Karpas-422 (cell line): Measurements from ENCODE around the gene ETV5. TPM values are rescaled to one million over a fixed set of nuclear protein-coding genes. Genes with fewer than 3 reads are reported as not detected.

ENCODE experiments used
- DNase-seq: peaks from one replicate; pipeline ENCODE4 v3.0.0-alpha.2; 2015
- H2AFZ ChIP-seq: fragments of 200-600 bp; sonication (generic); 2 replicates; pipeline ENCODE4 v1.6.1; 2014; ENCODE audit warnings: antibody characterized with exemption, low read length, mixed read lengths
- H3K27ac ChIP-seq: fragments of 200-600 bp; sonication (generic); 2 replicates; pipeline ENCODE4 v1.5.1; 2014; ENCODE audit warnings: mild to moderate bottlenecking, low read length, moderate library complexity
- H3K27me3 ChIP-seq: fragments of 200-600 bp; sonication (generic); 2 replicates; pipeline ENCODE4 v1.6.1; 2014; ENCODE audit warnings: low read length, mixed read lengths
- H3K36me3 ChIP-seq: fragments of 200-600 bp; sonication (generic); 2 replicates; pipeline ENCODE4 v1.6.1; 2014; ENCODE audit warnings: low read length, mixed read lengths; ENCODE audit not compliant: insufficient read depth
- H3K4me1 ChIP-seq: fragments of 200-600 bp; sonication (generic); 2 replicates; pipeline ENCODE4 v1.6.1; 2014; ENCODE audit warnings: mild to moderate bottlenecking, low read length, mixed read lengths
- H3K4me2 ChIP-seq: fragments of 200-600 bp; sonication (generic); 2 replicates; pipeline ENCODE4 v1.6.1; 2014; ENCODE audit warnings: low read length, low read depth, mild to moderate bottlenecking; ENCODE audit not compliant: poor library complexity, severe bottlenecking
- H3K4me3 ChIP-seq: fragments of 200-600 bp; sonication (generic); 2 replicates; pipeline ENCODE4 v1.5.1; 2014; ENCODE audit warnings: mild to moderate bottlenecking, antibody characterized with exemption, low read length, mixed read lengths
- H3K79me2 ChIP-seq: fragments of 200-600 bp; sonication (generic); 2 replicates; pipeline ENCODE4 v1.6.1; 2014; ENCODE audit warnings: mild to moderate bottlenecking, low read length, mixed read lengths
- H3K9ac ChIP-seq: fragments of 200-600 bp; sonication (generic); 2 replicates; pipeline ENCODE4 v1.6.0; 2014; ENCODE audit warnings: low read length
- H3K9me2 ChIP-seq: fragments of 200-600 bp; sonication (generic), shearing (Covaris generic); replicated peaks from 2 replicates; pipeline ENCODE4 v1.6.0; 2014; ENCODE audit warnings: mild to moderate bottlenecking, low read length, moderate library complexity; ENCODE audit not compliant: insufficient read depth
- H3K9me3 ChIP-seq: fragments of 300-700, 200-600 bp; sonication (generic); 2 replicates; pipeline ENCODE4 v1.6.1; 2014; ENCODE audit warnings: low read length, mixed read lengths
- H4K20me1 ChIP-seq: fragments of 200-600 bp; sonication (generic); 2 replicates; pipeline ENCODE4 v1.6.1; 2014; ENCODE audit warnings: mild to moderate bottlenecking, antibody characterized with exemption, low read length, low read depth; ENCODE audit not compliant: insufficient read depth
- total RNA-seq: library from RNA; depleted of rRNA; stranded (reverse); fragments of >200 nt; shearing (Covaris generic); gene quantifications from 2 replicates; pipeline ENCODE4 v1.2.3, GENCODE V29; 2014; ENCODE audit warnings: low replicate concordance

The ETV5 gene
- total RNA-seq, 1 experiment from 2014 or later, result 111 TPM

GRCh38 chr3:186144257-186144656 is 35.4 kb upstream of the ETV5 start:
- Histone ChIP-seq H3K9me2 (no peaks in the 10 kb centered on the region), H3K4me3 (no peak overlapping the region), H3K4me1 (no peaks in the 10 kb centered on the region), H2AFZ (no peak overlapping the region), H3K27ac (no peak overlapping the region), H3K36me3 (no peaks in the 10 kb centered on the region), H4K20me1 (no peaks in the 10 kb centered on the region), H3K27me3 (0 out of 2 replicates have a peak, but pooled peaks cover 3% of the 10 kb centered on the region), H3K4me2 (no peak overlapping the region), H3K9me3 (no peaks in the 10 kb centered on the region), H3K79me2 (no peaks in the 10 kb centered on the region), H3K9ac (no peak overlapping the region)
- DNase-seq, result no peak

- DNase-seq, result no peak
Measured at GRCh38 chr3:186143250-186143649, 34.4 kb upstream of the ETV5 start.

GRCh38 chr3:186142393-186142932 is 33.6 kb upstream of the ETV5 start:
- DNase-seq, result no peak
- H3K4me3 ChIP-seq, result no peak overlapping the region
- no peaks in the 10 kb centered on the region for H3K4me1 ChIP-seq

More at GRCh38 chr3:186143250-186143649, 34.4 kb upstream of the ETV5 start:
- H3K79me2 ChIP-seq, result no peaks in the 10 kb centered on the region
- H3K4me3 ChIP-seq, result no peak overlapping the region
- H4K20me1 ChIP-seq, result no peaks in the 10 kb centered on the region
- no peak overlapping the region for H2AFZ ChIP-seq
- H3K9me3 ChIP-seq, result no peaks in the 10 kb centered on the region
- 0 out of 2 replicates have a peak, but pooled peaks cover 3% of the 10 kb centered on the region for H3K27me3 ChIP-seq
- no peaks in the 10 kb centered on the region for H3K36me3 ChIP-seq
- no peak overlapping the region for H3K9ac ChIP-seq
- H3K9me2 ChIP-seq, result no peaks in the 10 kb centered on the region
- H3K4me1 ChIP-seq, result no peaks in the 10 kb centered on the region
- no peak overlapping the region for H3K27ac ChIP-seq
- no peak overlapping the region for H3K4me2 ChIP-seq

GRCh38 chr3:186141790-186142189 is 32.9 kb upstream of the ETV5 start:
- DNase-seq, result no peak
- no peaks in the 10 kb centered on the region for H3K4me1 ChIP-seq
- no peaks in the 10 kb centered on the region for H3K9me3 ChIP-seq
- H3K36me3 ChIP-seq, result no peaks in the 10 kb centered on the region
- H3K4me3 ChIP-seq, result no peak overlapping the region
- no peak overlapping the region for H3K4me2 ChIP-seq
- 0 out of 2 replicates have a peak, but pooled peaks cover 3% of the 10 kb centered on the region for H3K27me3 ChIP-seq
- no peaks in the 10 kb centered on the region for H3K9me2 ChIP-seq
- no peak overlapping the region for H3K27ac ChIP-seq
- H4K20me1 ChIP-seq, result no peaks in the 10 kb centered on the region
- H3K79me2 ChIP-seq, result no peaks in the 10 kb centered on the region
- H2AFZ ChIP-seq, result no peak overlapping the region
- H3K9ac ChIP-seq, result no peak overlapping the region

More at GRCh38 chr3:186142393-186142932, 33.6 kb upstream of the ETV5 start:
- no peaks in the 10 kb centered on the region for H4K20me1 ChIP-seq
- H3K79me2 ChIP-seq, result no peaks in the 10 kb centered on the region
- H3K4me2 ChIP-seq, result no peak overlapping the region
- no peaks in the 10 kb centered on the region for H3K9me3 ChIP-seq
- H3K27me3 ChIP-seq, result 0 out of 2 replicates have a peak, but pooled peaks cover 3% of the 10 kb centered on the region
- no peaks in the 10 kb centered on the region for H3K36me3 ChIP-seq
- H3K9me2 ChIP-seq, result no peaks in the 10 kb centered on the region
- H2AFZ ChIP-seq, result no peak overlapping the region
- H3K9ac ChIP-seq, result no peak overlapping the region
- no peak overlapping the region for H3K27ac ChIP-seq

- Histone ChIP-seq H3K9me3 (no peaks in the 10 kb centered on the region), H3K36me3 (no peaks in the 10 kb centered on the region), H3K4me2 (no peak overlapping the region), H3K4me3 (no peak overlapping the region), H2AFZ (no peak overlapping the region), H3K9me2 (no peaks in the 10 kb centered on the region), H4K20me1 (no peaks in the 10 kb centered on the region), H3K79me2 (no peaks in the 10 kb centered on the region), H3K9ac (no peak overlapping the region), H3K27me3 (0 out of 2 replicates have a peak, but pooled peaks cover 6% of the 10 kb centered on the region), H3K27ac (no peak overlapping the region), H3K4me1 (no peaks in the 10 kb centered on the region)
- DNase-seq, result no peak
Measured at GRCh38 chr3:186138272-186138981, 29.5 kb upstream of the ETV5 start.

GRCh38 chr3:186137051-186137685 is 28.3 kb upstream of the ETV5 start:
- H3K4me1 ChIP-seq, result no peaks in the 10 kb centered on the region
- H3K79me2 ChIP-seq, result no peaks in the 10 kb centered on the region
- DNase-seq, result no peak

GRCh38 chr3:186133980-186134379 is 25.1 kb upstream of the ETV5 start:
- Histone ChIP-seq H3K27ac (no peak overlapping the region), H3K4me1 (no peaks in the 10 kb centered on the region), H3K36me3 (no peaks in the 10 kb centered on the region), H3K9ac (no peak overlapping the region), H3K27me3 (0 out of 2 replicates have a peak, but pooled peaks cover 3% of the 10 kb centered on the region), H4K20me1 (no peaks in the 10 kb centered on the region), H3K4me3 (no peak overlapping the region), H2AFZ (no peak overlapping the region), H3K79me2 (no peaks in the 10 kb centered on the region), H3K4me2 (no peak overlapping the region), H3K9me3 (no peaks in the 10 kb centered on the region), H3K9me2 (no peaks in the 10 kb centered on the region)
- no peak for DNase-seq

More at GRCh38 chr3:186137051-186137685, 28.3 kb upstream of the ETV5 start:
- no peaks in the 10 kb centered on the region for H3K9me3 ChIP-seq
- H3K27me3 ChIP-seq, result 0 out of 2 replicates have a peak, but pooled peaks cover 6% of the 10 kb centered on the region
- no peak overlapping the region for H2AFZ ChIP-seq
- no peak overlapping the region for H3K4me3 ChIP-seq
- H3K9ac ChIP-seq, result no peak overlapping the region
- H3K4me2 ChIP-seq, result no peak overlapping the region
- no peaks in the 10 kb centered on the region for H3K36me3 ChIP-seq
- H4K20me1 ChIP-seq, result no peaks in the 10 kb centered on the region
- no peak overlapping the region for H3K27ac ChIP-seq
- H3K9me2 ChIP-seq, result no peaks in the 10 kb centered on the region

- no peak overlapping the region for H3K27ac ChIP-seq
- H3K4me2 ChIP-seq, result no peak overlapping the region
- 0 out of 2 replicates have a peak, but pooled peaks cover 3% of the 10 kb centered on the region for H3K27me3 ChIP-seq
- no peaks in the 10 kb centered on the region for H3K4me1 ChIP-seq
- no peak overlapping the region for H3K4me3 ChIP-seq
- H3K79me2 ChIP-seq, result no peaks in the 10 kb centered on the region
- no peak overlapping the region for H3K9ac ChIP-seq
- H4K20me1 ChIP-seq, result no peaks in the 10 kb centered on the region
- no peak for DNase-seq
- no peak overlapping the region for H2AFZ ChIP-seq
- no peaks in the 10 kb centered on the region for H3K9me2 ChIP-seq
- no peaks in the 10 kb centered on the region for H3K9me3 ChIP-seq
- H3K36me3 ChIP-seq, result no peaks in the 10 kb centered on the region
Measured at GRCh38 chr3:186132487-186132886, 23.6 kb upstream of the ETV5 start.
